OCI-LY1 (cell line): Measurements from ENCODE around the gene SLC17A4.
A peak's percentile ranks its signal among the peaks of the same experiment; 100 is the strongest.

Experiments
- CTCF ChIP-seq: fragments of 200-600 bp; sonication (generic), shearing (Covaris generic); IDR thresholded peaks from 2 replicates; pipeline ENCODE4 v1.5.1; 2017; ENCODE audit warnings: mild to moderate bottlenecking, antibody characterized with exemption, low read length, moderate library complexity, mixed read lengths
- EZH2 ChIP-seq: fragments of 200-600 bp; sonication (generic), shearing (Covaris generic); IDR thresholded peaks from 2 replicates; pipeline ENCODE4 v1.8.0; 2017; ENCODE audit warnings: borderline replicate concordance, mixed run types, mild to moderate bottlenecking, antibody characterized with exemption, low read length, moderate library complexity, mixed read lengths

GRCh38 chr6:25717866-25718740 is 36.4 kb upstream of the SLC17A4 start:
- TF ChIP-seq CTCF (peak; percentile 74), EZH2 (no peak)
